HepG2 (cell line): ENCODE results near the gene COPZ2. TPM values are rescaled to one million over a fixed set of nuclear protein-coding genes. Genes with fewer than 3 reads are reported as not detected.
A peak's percentile ranks its signal among the peaks of the same experiment; 100 is the strongest.

Source experiments
- ATAC-seq: fragments of 200-7000 bp; cut with Tn5 transposase; 3 replicates; pipeline ENCODE4 v1.9.1; 2020; ENCODE audit warnings: mild to moderate bottlenecking, moderate library complexity
- BruUV-seq: library from RNA; stranded (reverse); fragments of 400-500 nt; replicated peaks from 2 replicates; lab custom pipeline; 2021; lab: Mats Ljungman, UMichigan
- CTCF ChIA-PET: fragments of 300-600 bp; formaldehyde crosslinking; extraction: SDS; loops from one replicate; lab custom pipeline; 2021; ENCODE audit warnings: low total read pairs, inconsistent platforms, low intra/inter-chr PET ratio; lab: Yijun Ruan, JAX
- POLR2A ChIA-PET: fragments of 350-600 bp; sonication (Branson Sonifier 250); formaldehyde crosslinking; loops from one replicate; lab custom pipeline; 2020; ENCODE audit warnings: antibody characterized with exemption, inconsistent platforms; lab: Yijun Ruan, JAX
- DNase-seq: peaks from one replicate; pipeline ENCODE4 v3.0.0-alpha.2; 2015; ENCODE audit warnings: low spot score
- FAIRE-seq: peaks from 3 replicates; lab custom pipeline; 2011; peaks lifted over from hg19 to GRCh38; lab: Jason Lieb, UNC
- H2AFZ ChIP-seq: one replicate; pipeline ENCODE4 v1.6.1; 2011; ENCODE audit warnings: low read length, inconsistent platforms
- H3K27ac ChIP-seq: fragments of 300-600 bp; 3 replicates; pipeline ENCODE4 v1.8.0; 2011; ENCODE audit warnings: mixed run types, mild to moderate bottlenecking, mixed read lengths, low read length, inconsistent platforms; ENCODE audit not compliant: insufficient read depth; ENCODE audit errors: extremely low read length
- H3K27me3 ChIP-seq, 2 experiments: fragments of 200-600 bp in 1 of 2; 2 replicates in 1 of 2; 3 replicates in 1 of 2; pipeline versions ENCODE4 v1.6.0 to v1.8.0; 2011; ENCODE audit warnings: low read length in 2 of 2, mild to moderate bottlenecking in 2 of 2, moderate library complexity in 2 of 2, inconsistent platforms in 1 of 2; ENCODE audit not compliant: insufficient read depth in 2 of 2, control insufficient read depth in 1 of 2
- H3K36me3 ChIP-seq, 2 experiments: fragments of 200-600 bp in 1 of 2; replicated peaks in 1 of 2; 2 replicates in 1 of 2; 3 replicates in 1 of 2; pipeline versions ENCODE4 v1.5.1 to v1.8.0; 2011; ENCODE audit warnings: low read length in 2 of 2, inconsistent platforms in 1 of 2; ENCODE audit not compliant: insufficient read depth in 2 of 2, control insufficient read depth in 1 of 2
- H3K4me1 ChIP-seq: 2 replicates; pipeline ENCODE4 v1.5.1; 2012; ENCODE audit warnings: low read length, inconsistent platforms; ENCODE audit not compliant: insufficient read depth
- H3K4me2 ChIP-seq: 2 replicates; pipeline ENCODE4 v1.6.0; 2011; ENCODE audit warnings: low read depth, low read length, inconsistent platforms
- H3K4me3 ChIP-seq, 3 experiments: fragments of 200-600 bp in 1 of 3; sonication (generic), shearing (Covaris generic) in 1 of 3; replicated peaks in 1 of 3; 2 replicates each; pipeline ENCODE4 v1.5.1; 2011 to 2016; ENCODE audit warnings: low read length in 3 of 3, inconsistent platforms in 2 of 3, low read depth in 2 of 3, mild to moderate bottlenecking in 2 of 3, control low read depth in 1 of 3, mixed read lengths in 1 of 3; ENCODE audit not compliant: insufficient read depth in 1 of 3
- H3K79me2 ChIP-seq: one replicate; pipeline ENCODE4 v1.6.1; 2011; ENCODE audit warnings: low read length, inconsistent platforms; ENCODE audit not compliant: insufficient read depth
- H3K9ac ChIP-seq: 2 replicates; pipeline ENCODE4 v1.6.0; 2011; ENCODE audit warnings: mild to moderate bottlenecking, low read depth, low read length, inconsistent platforms; ENCODE audit not compliant: insufficient read depth
- H3K9me3 ChIP-seq: 2 replicates; pipeline ENCODE4 v1.5.1; 2012; ENCODE audit warnings: mild to moderate bottlenecking, low read length
- H4K20me1 ChIP-seq: 2 replicates; pipeline ENCODE4 v1.6.0; 2011; ENCODE audit warnings: inconsistent platforms, mild to moderate bottlenecking, low read length, moderate library complexity; ENCODE audit not compliant: insufficient read depth
- ARNTL ChIP-seq: sonication (generic); formaldehyde crosslinking; IDR thresholded peaks from 2 replicates; pipeline ENCODE4 v1.4.0; 2020; ENCODE audit warnings: mild to moderate bottlenecking, missing genetic modification reagents
- CEBPB ChIP-seq: IDR thresholded peaks from 2 replicates; pipeline ENCODE4 v1.6.1; 2011; ENCODE audit warnings: low read depth, low read length, improper control_type of control experiment, borderline replicate concordance
- CEBPG ChIP-seq: IDR thresholded peaks from 2 replicates; pipeline ENCODE4 v1.6.1; 2016
- HNF4A ChIP-seq: sonication (generic); formaldehyde crosslinking; IDR thresholded peaks from 2 replicates; pipeline ENCODE4 v1.4.0; 2020; ENCODE audit warnings: missing genetic modification reagents
- KAT7 ChIP-seq: IDR thresholded peaks from 2 replicates; pipeline ENCODE4 v1.6.1; 2018; ENCODE audit warnings: borderline replicate concordance, missing compliant biosample characterization
- KLF9 ChIP-seq: IDR thresholded peaks from 2 replicates; pipeline ENCODE4 v1.6.1; 2016; ENCODE audit warnings: low read depth
- MLLT10 ChIP-seq: sonication (generic); formaldehyde crosslinking; IDR thresholded peaks from 2 replicates; pipeline ENCODE4 v1.4.0; 2020; ENCODE audit warnings: missing genetic modification reagents
- RORA ChIP-seq: sonication (generic); formaldehyde crosslinking; IDR thresholded peaks from 2 replicates; pipeline ENCODE4 v1.5.0; 2020; ENCODE audit warnings: mild to moderate bottlenecking, missing genetic modification reagents, moderate library complexity
- WIZ ChIP-seq: sonication (generic); formaldehyde crosslinking; IDR thresholded peaks from 2 replicates; pipeline ENCODE4 v1.5.1; 2020; ENCODE audit warnings: mild to moderate bottlenecking, missing genetic modification reagents
- ZNF121 ChIP-seq: sonication (generic); formaldehyde crosslinking; IDR thresholded peaks from 2 replicates; pipeline ENCODE4 v1.5.0; 2020; ENCODE audit warnings: mild to moderate bottlenecking, missing genetic modification reagents
- ZNF549 ChIP-seq: sonication (generic); formaldehyde crosslinking; IDR thresholded peaks from 2 replicates; pipeline ENCODE4 v1.5.0; 2020; ENCODE audit warnings: missing genetic modification reagents
- WGBS: methylation state at CpG from one replicate; pipeline ENCODE4 v1.1.6; 2017; ENCODE audit warnings: low lambda C conversion rate; 5-methylcytosine and 5-hydroxymethylcytosine counted together
- in situ Hi-C: cut with HindIII; loops from 2 replicates; pipeline ENCODE4 v1.10.0; 2017; ENCODE audit warnings: low pct_unique_long_range_greater_than_20kb; ENCODE audit not compliant: extremely low pct_ligation_motif_present
- intact Hi-C: fragments of 100-400 bp; cut with micrococcal nuclease; formaldehyde crosslinking; loops from one replicate; pipeline ENCODE4 v1.10.0; 2022; ENCODE audit not compliant: unreplicated experiment
- polyA plus RNA-seq, 8 experiments: library from polyadenylated mRNA; depleted of rRNA in 3 of 8; stranded (reverse) in 7 of 8; unstranded in 1 of 8; fragments of >200 nt; fragmentation: Illumina TruSeq in 4 of 8; extraction: Trizol in 4 of 8; gene quantifications; 2 replicates each; pipeline versions ENCODE4 v1.2.1 to v1.2.3, GENCODE V29; 2011 to 2016; ENCODE audit warnings: low read depth in 4 of 8, missing spikeins in 1 of 8, mixed read lengths in 1 of 8; ENCODE audit not compliant: insufficient read depth in 1 of 8
- total RNA-seq, 5 experiments: library from RNA; depleted of rRNA; stranded (reverse); fragments of >200 nt; fragmentation: Illumina TruSeq; extraction: Trizol; gene quantifications; 2 replicates each; pipeline ENCODE4 v1.2.3, GENCODE V29; 2016; ENCODE audit warnings: low read depth in 1 of 5
- TF ChIP-seq, protein P1 (sequence below), 2 experiments: IDR thresholded peaks; 2 replicates each; pipeline ENCODE4 v1.6.1; 2011 to 2012; ENCODE audit warnings: low read length in 2 of 2, borderline replicate concordance in 1 of 2, low read depth in 1 of 2, mild to moderate bottlenecking in 1 of 2, moderate library complexity in 1 of 2
- TF ChIP-seq, protein P2 (sequence below): sonication (generic); formaldehyde crosslinking; conservative IDR thresholded peaks from 2 replicates; pipeline ENCODE4 v1.8.0; 2022; ENCODE audit warnings: low read depth, missing genetic modification reagents

Gene COPZ2
- total and polyA plus RNA-seq, 2 of the 13 experiments (the other 11 are each of a cell fraction or from before 2014, with no cell fraction given): 0.61 to 1.5 TPM

DNA sequence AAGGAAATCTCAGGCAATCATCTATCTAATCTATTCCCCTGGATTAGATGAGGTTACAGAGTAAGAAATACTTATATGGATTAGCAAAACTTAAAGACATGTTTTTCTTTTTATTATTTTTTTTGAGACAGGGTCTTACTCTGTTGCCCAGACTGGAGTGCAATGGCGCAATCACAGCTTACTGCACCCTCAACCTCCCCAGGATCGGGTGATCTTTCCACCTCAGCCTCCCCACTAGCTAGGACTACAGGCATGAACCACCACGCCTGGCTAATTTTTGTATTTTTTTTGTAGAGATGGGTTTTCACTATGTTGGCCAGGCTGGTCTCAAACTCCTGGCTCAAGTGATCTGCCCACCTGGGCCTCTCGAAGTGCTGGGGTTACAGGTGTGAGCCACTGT is 7.3 kb upstream of the COPZ2 start:
- intact Hi-C loops (no loop called here), in situ Hi-C loops (no loop called here)
- no TSS peak for BruUV-seq
- Histone ChIP-seq H3K79me2 (peaks cover 12% of the 10 kb centered on the region), H3K27ac (no peak overlapping the region), H3K4me1 (peaks cover 32% of the 10 kb centered on the region), H3K9ac (no peak overlapping the region), H3K36me3 (no peaks in the 10 kb centered on the region), H3K4me3 (no peak overlapping the region), H4K20me1 (no peaks in the 10 kb centered on the region), H2AFZ (no peak overlapping the region), H3K27me3 (peaks cover 2 to 7% of the 10 kb centered on the region in 2 experiments; a peak in 3 of 5 replicates), H3K9me3 (no peaks in the 10 kb centered on the region), H3K4me2 (no peak overlapping the region)
- CTCF ChIA-PET: no interaction called here
- no peak for FAIRE-seq
- POLR2A ChIA-PET: interaction anchor here (2.1 kb wide), 1 partner anchor 63 kb away, joined by 4 read pairs; the partner anchor contains the start of gene SNX11
- DNase-seq: no peak
- 0 out of 2 replicates have a peak, but pooled peaks have one; percentile 10 for TF ChIP-seq CEBPG (CRISPR knock-in tag)
- TF ChIP-seq ARNTL (CRISPR knock-in tag): no peak
- no peak for TF ChIP-seq KLF9 (CRISPR knock-in tag)
- TF ChIP-seq, protein P1, sequence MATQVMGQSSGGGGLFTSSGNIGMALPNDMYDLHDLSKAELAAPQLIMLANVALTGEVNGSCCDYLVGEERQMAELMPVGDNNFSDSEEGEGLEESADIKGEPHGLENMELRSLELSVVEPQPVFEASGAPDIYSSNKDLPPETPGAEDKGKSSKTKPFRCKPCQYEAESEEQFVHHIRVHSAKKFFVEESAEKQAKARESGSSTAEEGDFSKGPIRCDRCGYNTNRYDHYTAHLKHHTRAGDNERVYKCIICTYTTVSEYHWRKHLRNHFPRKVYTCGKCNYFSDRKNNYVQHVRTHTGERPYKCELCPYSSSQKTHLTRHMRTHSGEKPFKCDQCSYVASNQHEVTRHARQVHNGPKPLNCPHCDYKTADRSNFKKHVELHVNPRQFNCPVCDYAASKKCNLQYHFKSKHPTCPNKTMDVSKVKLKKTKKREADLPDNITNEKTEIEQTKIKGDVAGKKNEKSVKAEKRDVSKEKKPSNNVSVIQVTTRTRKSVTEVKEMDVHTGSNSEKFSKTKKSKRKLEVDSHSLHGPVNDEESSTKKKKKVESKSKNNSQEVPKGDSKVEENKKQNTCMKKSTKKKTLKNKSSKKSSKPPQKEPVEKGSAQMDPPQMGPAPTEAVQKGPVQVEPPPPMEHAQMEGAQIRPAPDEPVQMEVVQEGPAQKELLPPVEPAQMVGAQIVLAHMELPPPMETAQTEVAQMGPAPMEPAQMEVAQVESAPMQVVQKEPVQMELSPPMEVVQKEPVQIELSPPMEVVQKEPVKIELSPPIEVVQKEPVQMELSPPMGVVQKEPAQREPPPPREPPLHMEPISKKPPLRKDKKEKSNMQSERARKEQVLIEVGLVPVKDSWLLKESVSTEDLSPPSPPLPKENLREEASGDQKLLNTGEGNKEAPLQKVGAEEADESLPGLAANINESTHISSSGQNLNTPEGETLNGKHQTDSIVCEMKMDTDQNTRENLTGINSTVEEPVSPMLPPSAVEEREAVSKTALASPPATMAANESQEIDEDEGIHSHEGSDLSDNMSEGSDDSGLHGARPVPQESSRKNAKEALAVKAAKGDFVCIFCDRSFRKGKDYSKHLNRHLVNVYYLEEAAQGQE (IDR thresholded peaks at IDR 0.05; ENCODE audit: borderline replicate concordance in 1 of 2, low read depth in 1 of 2, low read length in 2 of 2): no peak
- no peak for TF ChIP-seq KAT7 (CRISPR knock-in tag)
- TF ChIP-seq, protein P2, sequence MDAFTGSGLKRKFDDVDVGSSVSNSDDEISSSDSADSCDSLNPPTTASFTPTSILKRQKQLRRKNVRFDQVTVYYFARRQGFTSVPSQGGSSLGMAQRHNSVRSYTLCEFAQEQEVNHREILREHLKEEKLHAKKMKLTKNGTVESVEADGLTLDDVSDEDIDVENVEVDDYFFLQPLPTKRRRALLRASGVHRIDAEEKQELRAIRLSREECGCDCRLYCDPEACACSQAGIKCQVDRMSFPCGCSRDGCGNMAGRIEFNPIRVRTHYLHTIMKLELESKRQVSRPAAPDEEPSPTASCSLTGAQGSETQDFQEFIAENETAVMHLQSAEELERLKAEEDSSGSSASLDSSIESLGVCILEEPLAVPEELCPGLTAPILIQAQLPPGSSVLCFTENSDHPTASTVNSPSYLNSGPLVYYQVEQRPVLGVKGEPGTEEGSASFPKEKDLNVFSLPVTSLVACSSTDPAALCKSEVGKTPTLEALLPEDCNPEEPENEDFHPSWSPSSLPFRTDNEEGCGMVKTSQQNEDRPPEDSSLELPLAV (CRISPR knock-in tag): no peak
- TF ChIP-seq CEBPB: peak; percentile 31; the same call in 1 of the 2 replicates
- no peak for TF ChIP-seq HNF4A (CRISPR knock-in tag)
- no peak for TF ChIP-seq WIZ (CRISPR knock-in tag)
- TF ChIP-seq MLLT10 (CRISPR knock-in tag): no peak
- TF ChIP-seq ZNF549: no peak
- TF ChIP-seq RORA (CRISPR knock-in tag): no peak
- 0 out of 2 replicates have a peak, but pooled peaks have one; percentile 59 for TF ChIP-seq ZNF121 (CRISPR knock-in tag)
- 67% methylated on average over 4 of the region's 4 CpGs for WGBS
- no peak for ATAC-seq
